Stimulated activated CD8-positive, alpha-beta memory T cell treated with anti-CD3 and anti-CD28 coated beads, Interleukin-4, amount 100 ng/mL, for 48 hours (primary cell): ENCODE data around the gene ATP5MC3.

Source experiments
- DNase-seq: peaks from one replicate; pipeline ENCODE4 v3.0.0-alpha.2; 2020

The ATP5MC3 gene

DNA sequence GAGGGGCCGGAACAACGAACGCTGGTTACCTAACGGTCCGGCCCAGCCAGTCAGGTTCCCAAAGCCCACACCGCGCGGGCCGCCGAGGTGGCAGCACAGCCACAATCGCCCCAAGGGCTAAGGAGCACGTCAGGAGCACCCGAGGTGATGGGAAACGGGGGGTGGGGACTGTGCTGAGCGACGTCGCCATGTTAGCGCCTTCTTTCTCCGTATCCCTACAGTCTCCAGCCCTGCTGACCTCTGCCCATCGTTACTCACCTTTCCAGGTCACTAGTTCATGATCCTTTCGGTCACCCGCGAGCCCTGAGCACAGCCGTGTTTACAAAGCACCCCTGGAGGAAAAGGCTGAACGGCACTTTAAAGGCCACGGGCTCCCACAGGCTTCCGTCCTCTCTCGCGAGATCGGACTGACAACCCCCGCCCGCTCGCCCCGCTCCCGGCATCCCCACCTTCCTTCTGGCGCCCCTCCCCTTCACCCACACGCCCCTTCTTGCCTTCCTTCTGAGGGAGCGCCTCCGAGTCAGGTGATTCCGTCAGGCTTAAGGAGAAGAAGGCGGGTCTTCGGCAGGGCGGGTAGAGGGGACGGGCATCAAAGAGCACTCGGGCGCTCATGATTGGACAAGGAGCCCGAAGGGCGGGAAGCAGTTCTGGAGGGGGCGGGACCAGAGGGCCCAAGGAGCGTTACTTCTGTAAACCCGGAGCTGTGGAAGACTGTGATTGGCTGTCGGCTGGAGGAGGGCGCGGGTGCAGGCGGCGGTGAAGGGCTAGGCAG, 13.5 kb downstream of the ATP5MC3 start, which contains the start of gene ATF2:
Gene ATF2, minus strand, starts transcription at position 412 of the 772 bp plus-strand sequence. CDS start 31,760 bp downstream, outside the sequence.
- peak; percentile 96 for DNase-seq

DNA sequence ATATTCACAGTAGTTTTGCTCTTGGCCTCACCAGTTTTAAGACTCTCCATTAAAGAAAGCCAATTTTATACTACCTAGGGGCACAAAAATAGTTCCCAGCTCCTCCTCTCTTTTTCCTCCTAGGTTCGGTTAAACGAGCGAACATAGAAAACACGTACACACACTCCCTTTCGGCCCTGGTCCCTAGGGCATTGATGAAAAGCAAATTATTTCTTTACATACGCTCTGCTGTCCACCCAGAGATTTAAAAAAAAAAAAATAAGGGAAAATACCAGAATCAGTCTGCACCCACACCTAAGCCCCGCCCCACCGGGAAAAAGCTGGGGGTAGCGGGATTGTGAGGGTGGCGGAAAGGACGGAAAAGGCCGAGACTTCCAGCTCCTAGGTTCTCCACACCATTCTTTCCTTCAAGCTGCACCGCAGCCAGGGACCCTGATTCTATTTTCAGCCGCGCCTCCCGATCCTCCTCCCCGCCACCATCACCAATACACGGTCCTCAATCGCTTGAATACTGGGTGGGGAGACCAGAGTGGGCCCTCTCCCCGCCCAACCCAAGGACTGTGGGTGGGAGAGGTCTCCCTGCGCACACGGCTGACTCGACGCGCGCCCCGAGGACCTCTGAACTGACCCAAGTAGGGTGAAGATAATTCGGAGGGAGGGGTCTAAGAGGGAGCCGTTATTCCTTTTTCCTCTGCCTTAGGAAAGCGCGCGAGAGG, 14.3 kb downstream of the ATP5MC3 start:
- DNase-seq = no peak

DNA sequence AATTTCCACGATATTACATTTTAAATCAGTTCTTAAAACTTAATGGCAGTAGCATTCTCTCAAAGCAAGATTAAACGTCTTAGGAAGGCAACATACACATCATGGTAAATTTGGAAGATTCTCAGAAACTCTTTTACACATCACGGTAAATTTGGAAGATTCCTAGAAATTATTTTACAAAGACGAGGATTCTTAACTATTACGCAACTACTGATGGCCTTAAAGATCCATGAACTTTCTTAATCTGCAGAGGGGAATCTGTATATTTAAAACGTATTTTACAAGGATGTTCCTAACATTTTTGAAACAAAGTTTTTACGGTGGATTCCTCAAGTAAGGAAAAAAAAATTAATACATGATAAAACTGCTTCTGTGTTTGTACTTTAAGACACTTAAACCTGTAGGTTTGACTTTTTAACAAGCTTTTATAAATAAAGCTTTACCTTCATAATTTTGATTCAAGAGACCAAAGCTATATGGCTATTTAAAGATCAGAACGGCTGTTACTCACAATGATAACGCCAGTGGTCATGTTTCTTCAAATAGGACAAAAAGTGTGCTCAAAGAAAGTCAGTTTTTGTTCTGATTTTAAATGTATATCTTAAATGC, 15.2 kb downstream of the ATP5MC3 start:
- no peak for DNase-seq

- no peak for DNase-seq
These were observed 17.3 kb downstream of the ATP5MC3 start for GRCh38 chr2:175164235-175164634.

DNA sequence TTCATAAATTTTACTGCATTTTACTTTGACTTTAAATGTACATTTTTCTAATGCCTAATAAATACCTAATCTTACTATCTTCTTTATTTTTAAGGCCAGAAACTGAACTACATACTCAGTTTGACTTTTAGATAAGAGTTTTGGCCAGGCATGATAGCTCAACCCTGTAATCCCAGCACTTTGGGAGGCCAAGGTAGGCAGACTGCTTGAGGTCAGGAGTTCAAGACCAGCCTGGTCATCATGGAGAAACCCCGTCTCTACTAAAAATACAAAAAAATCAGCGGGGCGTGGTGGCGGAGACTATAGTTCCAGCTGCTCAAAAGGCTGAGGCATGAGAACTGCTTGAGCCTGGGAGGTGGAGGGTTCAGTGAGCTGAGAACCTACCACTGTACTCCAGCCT, 22.6 kb downstream of the ATP5MC3 start:
- no peak for DNase-seq

DNA sequence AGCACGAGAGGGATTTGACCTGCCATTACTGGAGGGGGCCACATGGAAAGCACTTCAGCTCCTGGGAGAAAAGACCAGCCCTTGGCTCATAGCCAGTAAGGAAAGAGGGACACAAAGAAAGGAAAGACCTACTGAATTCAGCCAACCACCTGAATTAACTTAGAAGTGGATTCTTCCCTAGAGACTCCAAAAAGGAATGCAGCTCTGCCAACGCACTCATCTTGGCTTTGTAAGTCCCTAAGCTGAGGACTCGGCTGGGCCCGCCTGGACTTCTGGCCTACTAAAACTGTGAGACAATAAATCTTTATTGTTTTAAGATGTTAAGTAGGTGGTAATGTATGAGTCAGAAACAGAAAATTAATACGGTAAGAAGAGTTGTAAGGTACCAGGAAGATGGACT, 25.0 kb downstream of the ATP5MC3 start:
- DNase-seq = no peak

GRCh38 chr2:175154661-175155082, 26.8 kb downstream of the ATP5MC3 start:
- no peak for DNase-seq

DNA sequence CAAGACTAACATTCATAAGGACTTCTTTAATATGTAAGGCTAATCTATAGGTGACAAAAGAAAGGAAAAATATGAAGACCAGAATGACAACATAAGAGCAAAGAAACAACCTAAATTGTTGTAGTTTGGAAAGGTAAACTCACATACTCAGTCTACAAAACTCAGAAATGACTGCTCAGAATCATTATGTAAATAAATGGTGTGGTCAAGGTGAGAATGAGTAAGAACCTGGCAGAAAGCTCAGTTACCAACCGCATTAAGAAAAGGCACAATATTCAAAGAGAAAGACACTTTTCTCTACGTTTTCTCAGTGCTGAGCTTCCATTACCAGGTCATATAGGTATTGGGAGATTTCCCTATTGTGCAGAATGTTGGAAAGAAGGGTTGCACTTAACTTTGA, 29.3 kb downstream of the ATP5MC3 start:
- no peak for DNase-seq

DNA sequence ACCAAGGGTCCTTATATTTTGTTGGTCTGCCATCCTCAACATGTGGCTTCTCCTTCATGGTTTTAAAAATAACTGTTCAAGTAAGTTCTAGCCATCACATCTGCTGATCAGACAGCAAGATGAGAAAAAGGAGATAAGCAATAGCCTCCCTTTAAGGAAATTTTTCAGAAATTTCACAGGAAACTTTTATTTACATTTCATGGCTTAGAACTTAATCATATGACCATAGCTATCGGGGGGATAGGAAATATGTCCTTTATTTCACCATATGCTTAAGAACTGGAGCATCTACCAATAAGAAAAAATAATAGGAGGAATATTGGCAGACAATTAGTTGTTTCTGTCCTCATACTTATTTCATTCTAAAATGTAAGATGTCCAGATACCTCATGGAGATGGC, 29.7 kb downstream of the ATP5MC3 start:
- DNase-seq = no peak

DNA sequence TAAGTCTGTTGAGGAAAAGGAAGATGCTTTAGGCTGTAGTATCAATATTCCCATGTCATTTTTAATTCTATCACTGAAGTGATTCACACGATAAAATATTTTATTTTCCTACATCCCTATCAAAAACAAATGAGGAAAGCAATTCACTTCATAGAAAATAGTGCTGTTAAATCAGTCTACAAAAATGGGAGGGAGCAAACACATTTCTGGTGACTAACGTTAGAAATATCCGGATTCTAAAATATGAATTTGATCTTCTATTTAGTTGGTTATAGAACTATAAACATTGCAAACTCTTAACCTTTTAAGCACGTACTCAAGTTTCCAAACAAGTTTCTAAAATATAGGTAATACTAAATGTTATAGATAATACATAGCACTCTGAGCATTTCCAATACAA, 34.3 kb downstream of the ATP5MC3 start:
- DNase-seq = no peak

DNA sequence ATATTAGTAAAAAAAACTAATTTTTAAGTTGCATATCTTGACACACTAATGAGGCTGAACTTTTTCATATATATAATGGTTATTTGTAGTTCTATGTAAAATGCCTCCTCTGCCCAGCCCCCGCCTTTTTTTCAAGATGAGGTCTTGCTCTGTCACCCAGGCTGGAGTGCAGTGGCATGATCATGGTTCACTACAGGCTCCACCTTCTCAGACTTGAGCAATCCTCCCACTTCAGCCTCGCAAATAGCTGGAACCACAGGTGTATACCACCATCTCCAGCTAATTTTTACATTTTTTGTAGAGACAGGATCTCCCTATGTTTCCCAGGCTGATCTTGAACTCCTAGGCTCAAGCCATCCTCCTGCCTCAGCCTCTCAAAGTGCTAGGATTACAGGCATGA, 37.8 kb downstream of the ATP5MC3 start:
- no peak for DNase-seq

DNA sequence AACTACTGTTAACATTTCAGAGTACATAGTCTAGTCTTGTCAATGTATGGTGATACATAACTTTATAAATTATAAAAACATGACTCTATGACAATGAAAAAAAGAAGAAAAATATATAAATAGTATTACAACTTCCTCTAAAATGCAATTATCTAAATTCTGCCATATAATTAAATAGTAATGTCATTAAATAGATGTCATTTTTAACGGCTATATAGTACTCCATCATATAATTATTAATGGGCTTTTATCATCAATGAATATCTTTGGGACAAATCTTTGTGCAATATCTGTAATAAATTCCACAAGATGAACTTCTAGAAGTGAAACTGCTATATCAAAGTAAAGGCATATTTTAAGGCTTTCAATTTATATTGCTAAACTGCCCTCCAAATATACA, 38.3 kb downstream of the ATP5MC3 start:
- no peak for DNase-seq

DNA sequence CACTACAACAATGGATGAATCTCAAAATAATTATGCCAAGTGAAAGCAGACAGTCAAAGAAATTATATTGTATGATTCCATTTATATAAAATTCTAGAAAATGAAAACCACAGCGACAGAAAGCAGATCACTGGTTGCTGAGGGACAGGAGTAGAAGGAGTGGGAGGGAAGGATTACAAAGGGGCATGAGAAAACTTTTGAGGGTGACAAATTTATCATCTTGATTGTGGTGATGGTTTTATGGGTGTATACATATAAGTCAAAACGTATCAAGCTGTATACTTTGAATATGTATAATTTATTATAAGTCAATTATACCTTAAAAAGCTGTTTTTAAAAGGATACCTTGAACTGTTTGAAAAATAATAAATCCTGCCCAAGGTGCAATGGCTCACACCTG, 41.2 kb downstream of the ATP5MC3 start:
- no peak for DNase-seq

- DNase-seq = no peak
These were observed 43.7 kb downstream of the ATP5MC3 start for GRCh38 chr2:175137793-175138192.

DNA sequence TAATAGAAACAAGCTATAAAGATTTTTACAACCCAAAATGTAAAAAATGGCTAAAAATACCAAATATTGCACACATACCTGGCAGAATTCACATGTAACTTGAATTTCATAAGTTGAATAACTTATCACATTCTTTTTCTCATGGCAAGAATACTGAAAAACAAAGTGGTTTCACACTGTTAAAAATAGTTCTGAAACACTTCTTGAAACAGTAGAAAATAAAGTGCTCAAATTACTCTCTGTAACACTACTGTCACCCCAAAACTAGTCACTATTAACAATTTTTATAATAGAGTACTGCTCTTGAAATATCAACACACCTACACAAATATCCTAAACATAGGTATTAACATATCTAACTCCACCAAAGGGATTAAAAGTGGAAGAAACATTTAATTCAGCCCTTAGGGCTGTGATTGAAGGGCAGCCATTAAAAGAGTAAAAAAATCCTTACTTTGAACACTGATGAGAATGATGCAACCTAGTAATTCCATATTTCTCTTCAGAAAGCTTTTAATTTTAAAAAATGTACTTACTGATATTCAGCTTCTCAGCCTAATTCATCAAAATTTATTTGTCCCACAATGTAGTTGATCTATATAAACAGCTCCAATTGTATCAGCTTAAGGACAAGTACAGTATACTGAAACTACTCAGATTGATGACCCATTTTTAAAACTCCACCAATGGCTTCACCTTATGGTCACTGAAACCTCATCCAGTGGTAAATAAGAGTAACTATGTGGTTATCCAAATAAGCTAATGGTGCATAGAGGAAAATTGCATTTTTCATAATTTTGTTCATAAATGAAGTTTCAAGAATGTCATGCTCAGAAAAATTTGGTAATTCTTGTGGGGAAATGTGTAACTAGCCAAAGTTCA, 44.9 kb downstream of the ATP5MC3 start:
- no peak for DNase-seq

DNA sequence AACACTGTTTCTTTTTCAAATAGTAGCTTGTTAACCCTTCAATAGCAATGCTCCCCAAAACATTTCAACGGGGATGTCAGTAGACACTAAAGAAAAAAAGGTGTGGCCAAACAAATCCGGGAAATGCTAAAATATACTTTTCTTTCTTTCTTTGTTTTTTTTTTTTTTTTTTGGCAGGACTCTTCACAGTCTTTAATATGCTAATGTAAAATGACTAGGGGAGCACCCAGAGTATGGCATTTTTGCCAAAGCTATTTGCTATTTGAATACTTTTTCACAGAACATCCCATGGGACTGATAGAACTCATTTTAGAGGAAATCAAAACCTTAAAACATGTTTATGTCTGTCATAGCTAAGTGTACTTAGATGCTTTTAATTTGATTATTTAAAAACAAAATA, 45.6 kb downstream of the ATP5MC3 start:
- no peak for DNase-seq

GRCh38 chr2:175135177-175135576, 46.3 kb downstream of the ATP5MC3 start:
- no peak for DNase-seq

DNA sequence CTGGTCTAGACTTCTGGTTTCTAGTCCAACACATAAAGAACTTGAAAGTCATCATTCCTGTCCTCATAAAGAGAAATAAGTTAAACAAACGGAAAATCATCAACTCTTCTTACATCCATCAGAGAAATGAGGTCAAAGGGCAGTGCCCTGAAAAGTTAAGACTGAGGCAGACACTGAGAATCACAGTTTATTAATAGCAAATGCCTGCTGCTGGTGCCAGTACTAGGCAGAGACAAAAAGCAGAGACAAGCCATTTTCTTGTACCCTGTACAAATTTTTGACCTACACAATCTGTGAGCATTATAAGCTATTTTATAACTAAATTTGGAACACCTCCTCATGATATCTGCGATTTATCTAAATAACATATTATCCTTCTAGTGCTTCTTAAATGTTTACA, 50.3 kb downstream of the ATP5MC3 start:
- no peak for DNase-seq

DNA sequence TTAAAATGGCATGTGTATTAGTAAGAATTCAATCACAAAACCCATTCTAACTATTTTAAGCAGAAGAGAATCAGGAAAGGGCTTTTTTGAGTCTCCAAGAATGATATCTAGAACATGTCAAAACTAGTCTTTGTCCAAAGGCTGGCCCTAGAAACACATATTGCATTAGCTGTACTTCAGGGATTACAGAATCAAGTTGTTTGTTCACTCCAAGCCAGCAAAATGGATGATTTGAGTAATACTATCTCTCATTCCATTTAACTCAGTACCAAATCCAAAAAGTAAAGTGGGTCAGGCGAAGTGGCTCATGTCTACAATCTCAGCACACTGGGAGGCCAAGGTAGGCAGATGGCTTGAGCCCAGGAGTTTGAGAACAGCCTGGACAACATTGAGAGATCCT, 54.8 kb downstream of the ATP5MC3 start:
- no peak for DNase-seq
